ENCODE results near the gene PDPK1.
"Not testable (repeated sequence)": the region's sequence is repeated elsewhere in the genome, so short reads cannot be mapped to it uniquely, and the experiment has no call there.

PDPK1 gene

DNA sequence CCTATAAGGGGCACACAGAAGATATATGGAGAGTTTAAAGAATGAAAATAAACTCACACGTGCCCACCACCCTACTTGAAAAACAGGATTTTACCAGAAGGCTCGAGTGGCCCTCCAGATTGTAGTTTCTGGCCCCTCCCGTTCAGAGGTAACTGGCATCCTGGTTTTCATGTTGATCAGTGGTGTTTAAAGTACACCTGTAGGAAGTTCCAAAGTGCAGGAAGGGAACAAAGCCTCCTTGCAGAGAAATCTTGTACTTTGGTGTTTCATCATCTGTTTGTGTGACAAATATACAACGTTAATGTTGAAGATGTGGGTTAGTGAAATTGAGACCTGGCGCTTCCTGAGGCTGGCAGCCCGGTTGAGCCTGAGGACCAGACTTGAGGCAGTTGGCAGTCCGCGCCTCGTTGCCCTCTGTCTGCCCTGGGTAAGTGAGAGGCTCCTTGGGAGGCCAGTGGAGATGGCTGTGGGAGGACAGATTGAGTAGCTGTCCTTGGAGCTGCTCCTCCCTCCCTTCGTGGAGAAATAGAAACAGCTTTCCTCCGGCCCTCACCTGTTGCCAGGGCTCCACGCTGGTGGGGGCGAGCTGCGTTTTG, 12.6 kb downstream of the PDPK1 start:
- DNase-seq: not testable (repeated sequence)

- not testable (repeated sequence) for DNase-seq
Measured at GRCh38 chr16:2551420-2551889, 13.6 kb downstream of the PDPK1 start.

GRCh38 chr16:2554709-2555425, 17.0 kb downstream of the PDPK1 start:
- DNase-seq: not testable (repeated sequence)

GRCh38 chr16:2557150-2557549, 19.3 kb downstream of the PDPK1 start:
- DNase-seq: not testable (repeated sequence)

- DNase-seq: not testable (repeated sequence)
Measured at GRCh38 chr16:2560131-2560797, 22.4 kb downstream of the PDPK1 start.

- peak; percentile 74 for DNase-seq
Measured at GRCh38 chr16:2560798-2561133, 22.9 kb downstream of the PDPK1 start.

DNA sequence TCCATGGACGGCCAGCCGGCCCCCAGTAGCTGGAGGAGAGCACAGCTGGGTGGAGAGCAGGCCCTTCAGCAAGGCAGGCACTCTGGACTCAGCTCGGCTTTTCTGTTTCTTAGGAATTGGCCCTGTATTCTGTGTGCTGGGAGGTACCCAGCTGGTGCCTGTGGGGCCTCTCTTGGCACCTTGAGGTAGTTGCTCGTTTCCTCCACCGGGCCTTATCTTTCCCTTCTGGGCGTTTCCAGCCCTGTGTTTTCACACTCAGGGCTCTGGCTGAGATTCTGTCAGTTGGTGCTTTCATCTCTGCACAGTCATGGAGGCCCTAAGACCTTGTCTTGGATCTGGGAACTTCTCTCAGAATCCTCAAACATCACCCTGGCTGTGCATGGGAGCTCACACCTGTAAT, 29.7 kb downstream of the PDPK1 start:
- DNase-seq: not testable (repeated sequence)

GRCh38 chr16:2568573-2568972, 30.8 kb downstream of the PDPK1 start:
- not testable (repeated sequence) for DNase-seq

- DNase-seq: not testable (repeated sequence)
Measured at GRCh38 chr16:2572704-2573103, 34.9 kb downstream of the PDPK1 start.

DNA sequence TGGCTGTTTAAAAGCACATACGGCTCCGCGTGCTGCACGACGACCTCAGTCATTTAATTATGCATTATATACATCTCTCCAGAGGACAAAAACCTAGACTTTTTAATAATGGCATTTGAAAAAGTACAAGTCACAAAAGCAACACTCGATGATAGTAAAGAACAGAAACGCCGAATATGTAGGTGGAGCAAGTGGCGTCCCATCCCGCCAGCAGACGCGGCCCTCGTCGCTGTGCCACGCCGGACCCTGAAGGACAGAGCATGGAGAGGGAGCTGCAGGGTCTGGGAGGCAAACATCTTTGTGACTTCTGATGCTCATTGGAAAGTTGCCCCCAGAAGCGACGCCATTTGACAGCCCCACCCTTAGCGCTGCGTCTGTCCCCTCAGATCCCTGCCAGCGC, 38.0 kb downstream of the PDPK1 start:
- DNase-seq: not testable (repeated sequence)

DNA sequence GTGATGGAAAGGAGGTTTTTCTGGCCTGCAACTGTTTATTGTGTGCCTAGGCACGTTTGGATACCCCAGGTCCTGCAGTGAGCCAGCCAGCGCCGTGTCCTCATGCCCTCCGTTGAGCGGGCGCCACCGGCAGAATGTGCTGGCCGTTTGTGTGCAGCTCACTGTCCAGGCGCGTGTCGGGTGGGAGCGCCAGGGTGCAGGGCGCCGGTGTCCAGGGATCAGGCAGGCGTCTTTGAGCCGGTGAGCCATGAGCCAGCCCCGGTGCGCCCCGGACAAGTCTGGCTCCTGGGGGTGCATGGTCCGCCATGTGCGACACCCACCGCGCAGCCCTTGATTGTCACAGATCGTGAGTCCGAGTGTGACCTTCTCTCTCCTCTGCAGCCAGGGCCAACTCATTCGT, 39.2 kb downstream of the PDPK1 start:
- DNase-seq: not testable (repeated sequence)

DNA sequence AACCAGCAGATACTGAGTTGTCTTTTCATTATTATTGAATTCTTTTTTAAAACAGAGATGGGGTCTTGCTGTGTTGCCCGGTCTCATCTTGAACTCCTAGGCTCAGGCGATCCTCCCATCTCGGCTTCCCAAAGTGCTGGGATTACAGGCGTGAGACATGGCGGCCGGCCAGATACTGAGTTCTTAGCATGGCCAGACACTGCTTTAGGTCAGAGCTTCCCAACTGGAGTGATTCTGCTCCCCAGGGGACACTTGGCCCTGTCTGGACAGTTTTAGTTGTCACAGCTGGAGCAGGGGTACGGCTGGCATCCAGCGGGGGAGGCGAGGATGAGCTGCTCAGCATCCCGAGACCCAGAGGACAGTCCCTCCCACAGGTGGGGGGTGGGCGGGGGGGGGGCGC, 41.1 kb downstream of the PDPK1 start:
- not testable (repeated sequence) for DNase-seq

- DNase-seq: not testable (repeated sequence)
Measured at GRCh38 chr16:2580143-2580542, 42.3 kb downstream of the PDPK1 start.

GRCh38 chr16:2580818-2581217, 43.0 kb downstream of the PDPK1 start:
- not testable (repeated sequence) for DNase-seq

DNA sequence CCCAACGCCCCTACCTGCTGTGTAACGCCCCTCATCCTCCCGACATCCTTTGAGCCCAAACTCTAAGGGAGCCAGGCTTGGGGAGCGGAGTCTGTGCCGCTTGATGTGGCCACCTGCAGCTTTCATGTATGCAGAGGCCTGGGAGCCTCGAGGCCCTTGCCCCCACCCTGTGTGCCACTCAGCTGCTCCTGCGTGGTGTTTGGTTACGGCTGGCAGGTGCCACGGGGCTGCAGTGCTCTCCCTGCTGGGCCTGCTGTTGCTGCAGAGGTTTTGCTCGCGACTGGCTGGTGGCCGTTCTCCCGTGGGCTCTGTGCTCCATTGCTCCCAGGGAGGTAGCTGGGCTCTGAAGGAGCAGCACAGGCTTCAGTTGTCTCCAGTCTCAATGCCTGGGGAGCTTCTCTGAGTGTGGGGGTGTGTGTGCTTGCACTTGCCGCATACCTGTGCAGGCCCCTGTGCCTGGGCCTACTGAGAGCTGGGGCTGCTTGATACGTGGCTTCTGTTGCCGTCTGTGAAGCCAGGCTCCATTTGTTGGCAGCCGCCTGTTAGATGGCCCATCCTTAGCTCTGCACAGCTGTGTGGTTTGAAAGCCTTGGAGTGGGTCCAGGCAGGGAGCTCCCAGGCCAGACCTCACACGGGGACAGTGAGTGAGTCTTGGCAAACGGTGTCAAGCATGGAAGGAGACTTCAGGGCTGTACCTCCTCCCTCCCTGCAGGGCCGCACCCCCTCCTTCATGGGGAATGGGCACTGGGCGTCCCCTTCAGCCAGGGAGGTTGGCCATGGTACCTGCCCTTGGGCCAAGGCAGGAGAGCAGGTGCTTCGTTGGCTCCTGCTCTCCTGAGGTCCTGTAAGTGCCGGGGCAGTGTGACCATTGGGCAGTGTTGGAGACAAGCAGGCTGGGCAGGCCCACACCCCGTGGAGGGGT, 47.2 kb downstream of the PDPK1 start:
- no peak for DNase-seq

DNA sequence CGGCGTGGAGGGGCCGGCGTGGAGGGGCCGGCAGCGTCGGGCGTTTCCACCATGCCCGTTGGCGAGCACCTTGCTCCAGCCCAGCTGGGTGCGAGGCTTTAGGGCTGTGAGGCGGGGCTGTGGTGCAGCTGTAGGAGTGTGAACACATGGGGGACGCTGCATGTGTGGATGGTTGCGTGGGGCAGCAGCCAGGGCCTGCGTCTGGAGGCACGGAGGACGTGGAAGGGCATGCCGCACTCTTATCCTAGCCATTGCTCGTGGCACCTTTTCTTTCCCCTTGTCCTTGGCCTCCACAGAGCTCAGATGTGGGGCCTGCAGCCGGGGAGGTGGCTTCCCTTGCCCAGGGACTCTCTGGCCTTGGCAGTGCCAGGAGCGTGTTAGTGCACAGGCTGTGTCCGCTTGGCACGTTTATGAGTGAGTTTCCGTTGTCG, 47.8 kb downstream of the PDPK1 start:
- no peak for DNase-seq

GRCh38 chr16:2586241-2586640, 48.4 kb downstream of the PDPK1 start:
- no peak for DNase-seq

- no peak for DNase-seq
Measured at GRCh38 chr16:2586901-2587480, 49.2 kb downstream of the PDPK1 start.

- no peak for DNase-seq
Measured at GRCh38 chr16:2587891-2588565, 50.2 kb downstream of the PDPK1 start.

GRCh38 chr16:2591476-2592240, 53.8 kb downstream of the PDPK1 start:
- no peak for DNase-seq

GRCh38 chr16:2592786-2593185, 55.0 kb downstream of the PDPK1 start:
- no peak for DNase-seq
